Neural progenitor cell (in vitro differentiated cells): ENCODE measurements around the gene ERCC1.

Source experiments
- CTCF ChIP-seq: fragments of 200-600 bp; sonication (generic); IDR thresholded peaks from 2 replicates; pipeline ENCODE4 v1.5.1; 2017; ENCODE audit warnings: antibody characterized with exemption, mild to moderate bottlenecking
- EZH2 ChIP-seq: fragments of 200-600 bp; sonication (generic); IDR thresholded peaks from 2 replicates; pipeline ENCODE4 v1.6.1; 2017; ENCODE audit warnings: antibody characterized with exemption, mild to moderate bottlenecking, moderate library complexity
- EZH2phosphoT487 ChIP-seq: fragments of 200-600 bp; sonication (generic); IDR thresholded peaks from 2 replicates; pipeline ENCODE4 v1.6.1; 2017; ENCODE audit warnings: antibody characterized with exemption

GRCh38 chr19:45462174-45462573, 38.5 kb upstream of the ERCC1 start:
- TF ChIP-seq CTCF = no peak
- no peak for TF ChIP-seq EZH2
- no peak for TF ChIP-seq EZH2phosphoT487
